COLO668 (cell line): ENCODE measurements around the gene SYNE2.

Source experiments
- DNase-seq: peaks from one replicate; lab custom pipeline; 2025; ENCODE audit not compliant: unreplicated experiment; lab: John Stamatoyannopoulos, UW

Gene SYNE2

GRCh38 chr14:64213853-64214570 lies 361.2 kb downstream of the SYNE2 start:
- DNase-seq = no peak

GRCh38 chr14:64215274-64215673 lies 362.5 kb downstream of the SYNE2 start:
- no peak for DNase-seq

- DNase-seq = no peak
These were observed 363.2 kb downstream of the SYNE2 start for GRCh38 chr14:64215978-64216377.

- no peak for DNase-seq
These were observed 364.5 kb downstream of the SYNE2 start for GRCh38 chr14:64217308-64217707.

GRCh38 chr14:64217834-64218233 lies 365.0 kb downstream of the SYNE2 start:
- DNase-seq = no peak

GRCh38 chr14:64218344-64219240 lies 365.8 kb downstream of the SYNE2 start:
- no peak for DNase-seq

- no peak for DNase-seq
These were observed 367.3 kb downstream of the SYNE2 start for GRCh38 chr14:64220056-64220455.

GRCh38 chr14:64220466-64220865 lies 367.7 kb downstream of the SYNE2 start:
- DNase-seq = no peak

GRCh38 chr14:64221391-64222003 lies 368.7 kb downstream of the SYNE2 start:
- DNase-seq = no peak

GRCh38 chr14:64225151-64225757 lies 372.4 kb downstream of the SYNE2 start:
- no peak for DNase-seq

GRCh38 chr14:64227856-64228255 lies 375.1 kb downstream of the SYNE2 start:
- DNase-seq = no peak

GRCh38 chr14:64229489-64229888 lies 376.7 kb downstream of the SYNE2 start:
- no peak for DNase-seq

GRCh38 chr14:64232095-64232838 lies 379.5 kb downstream of the SYNE2 start:
- no peak for DNase-seq

GRCh38 chr14:64232944-64233343 lies 380.1 kb downstream of the SYNE2 start:
- no peak for DNase-seq

GRCh38 chr14:64233531-64234190 lies 380.9 kb downstream of the SYNE2 start:
- DNase-seq = no peak

GRCh38 chr14:64234877-64235651 lies 382.3 kb downstream of the SYNE2 start:
- DNase-seq = no peak

- no peak for DNase-seq
These were observed 383.1 kb downstream of the SYNE2 start for GRCh38 chr14:64235652-64236640.

GRCh38 chr14:64238049-64238448 lies 385.2 kb downstream of the SYNE2 start:
- DNase-seq = no peak
